ENCODE data around the gene VAPA. TPM values are rescaled to one million over a fixed set of nuclear protein-coding genes. Genes with fewer than 3 reads are reported as not detected.
A peak's percentile ranks its signal among the peaks of the same experiment; 100 is the strongest.

Gene VAPA
- total and polyA plus RNA-seq, 8 donors, result 182 to 220 (median 205) TPM

DNA sequence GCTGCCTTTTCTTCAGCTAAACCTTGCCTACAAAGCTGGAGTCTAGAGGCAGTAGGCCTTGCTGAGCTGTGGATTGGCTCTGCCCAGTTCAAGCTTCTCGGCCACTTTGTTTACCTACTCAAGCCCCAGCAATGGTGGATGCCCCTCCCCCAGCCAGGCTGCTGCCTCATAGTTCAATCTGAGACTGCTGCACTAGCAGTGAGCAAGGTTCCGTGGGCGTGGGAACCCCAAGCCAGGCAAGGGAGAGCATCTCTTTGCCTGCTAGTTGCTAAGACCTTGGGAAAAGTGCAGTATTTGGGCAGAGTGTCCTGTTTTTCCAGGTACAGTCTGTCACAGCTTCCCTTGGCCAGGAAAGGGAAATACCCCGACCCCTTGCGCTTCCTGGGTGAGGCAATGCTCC lies 68.9 kb downstream of the VAPA start:
- Histone ChIP-seq H3K36me3 (no peaks in the 10 kb centered on the region), H3K27me3 (no peaks in the 10 kb centered on the region), H3K4me3 (no peak overlapping the region), H3K4me1 (no peaks in the 10 kb centered on the region), H3K27ac (no peak overlapping the region), H3K9me3 (no peaks in the 10 kb centered on the region)
- intact Hi-C loops (cut with DNase I), result no loop called here
- TF ChIP-seq CTCF (IDR thresholded peaks at IDR 0.05), result no peak
- ATAC-seq (no peak), DNase-seq (no peak)

GRCh38 chr18:9984080-9984479 lies 70.3 kb downstream of the VAPA start:
- DNase-seq, result peak in 1 of 4 donors; percentile 71
- no peak for TF ChIP-seq CTCF (IDR thresholded peaks at IDR 0.05)
- ATAC-seq, result no peak
- H3K4me3 ChIP-seq, result no peak overlapping the region
- H3K4me1 ChIP-seq, result no peaks in the 10 kb centered on the region
- intact Hi-C loops (cut with DNase I), result no loop called here
- no peaks in the 10 kb centered on the region for H3K9me3 ChIP-seq
- no peaks in the 10 kb centered on the region for H3K36me3 ChIP-seq
- no peaks in the 10 kb centered on the region for H3K27me3 ChIP-seq
- no peak overlapping the region for H3K27ac ChIP-seq

GRCh38 chr18:9985641-9986040 lies 71.8 kb downstream of the VAPA start:
- TF ChIP-seq CTCF (IDR thresholded peaks at IDR 0.05), result no peak
- H3K4me1 ChIP-seq, result peaks cover 0 to 14% of the 10 kb centered on the region in 2 donors
- ATAC-seq (no peak), DNase-seq (no peak)
- intact Hi-C loops (cut with DNase I), result no loop called here
- H3K27me3 ChIP-seq, result no peaks in the 10 kb centered on the region
- no peak overlapping the region for H3K27ac ChIP-seq
- no peak overlapping the region for H3K4me3 ChIP-seq
- H3K36me3 ChIP-seq, result no peaks in the 10 kb centered on the region
- no peaks in the 10 kb centered on the region for H3K9me3 ChIP-seq

- ATAC-seq, result no peak
- Histone ChIP-seq H3K36me3 (no peaks in the 10 kb centered on the region), H3K27ac (no peak overlapping the region), H3K4me1 (peaks cover 0 to 21% of the 10 kb centered on the region in 2 donors), H3K27me3 (no peaks in the 10 kb centered on the region), H3K9me3 (no peaks in the 10 kb centered on the region), H3K4me3 (no peak overlapping the region)
- TF ChIP-seq CTCF (IDR thresholded peaks at IDR 0.05), result no peak
- intact Hi-C loops (cut with DNase I), result no loop called here
- DNase-seq, result no peak
Measured at GRCh38 chr18:9986156-9986930, 72.5 kb downstream of the VAPA start.

DNA sequence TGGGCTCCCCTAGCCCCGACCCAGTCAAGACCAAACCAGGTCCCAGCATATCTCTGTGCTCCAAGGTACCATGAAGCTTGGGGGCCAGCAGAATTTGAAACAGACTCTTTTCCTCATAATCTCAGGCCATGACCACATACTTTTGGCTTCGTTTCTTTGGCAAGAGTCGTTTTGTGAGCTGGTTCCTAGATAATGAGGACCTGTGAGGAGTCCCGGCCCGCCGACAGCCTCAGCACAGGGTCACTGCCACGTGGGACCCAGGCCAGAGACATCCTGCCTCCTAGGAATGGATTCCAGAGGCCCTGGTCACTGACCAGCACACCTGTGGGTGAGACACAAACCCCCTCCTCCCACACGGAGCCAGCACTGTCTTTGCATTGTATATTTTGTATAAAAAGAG lies 73.5 kb downstream of the VAPA start:
- no peak for TF ChIP-seq CTCF (IDR thresholded peaks at IDR 0.05)
- H3K27me3 ChIP-seq, result no peaks in the 10 kb centered on the region
- H3K4me1 ChIP-seq, result peaks cover 0 to 22% of the 10 kb centered on the region in 2 donors
- no peak overlapping the region for H3K27ac ChIP-seq
- no peak overlapping the region for H3K4me3 ChIP-seq
- DNase-seq, result peak in 1 of 4 donors; percentile 40
- intact Hi-C loops (cut with DNase I), result no loop called here
- no peak for ATAC-seq
- H3K9me3 ChIP-seq, result no peaks in the 10 kb centered on the region
- H3K36me3 ChIP-seq, result no peaks in the 10 kb centered on the region
